Upper lobe of right lung (tissue), 1 donor: ENCODE results near the gene HCFC1R1. TPM values are rescaled to one million over a fixed set of nuclear protein-coding genes. Genes with fewer than 3 reads are reported as not detected.

Experiments
- ATAC-seq: fragments of 200-7000 bp; cut with Tn5 transposase; one replicate; pipeline ENCODE4 v1.9.1; 2020; ENCODE audit warnings: mild to moderate bottlenecking, moderate library complexity
- DNase-seq: peaks from one replicate; pipeline ENCODE4 v3.0.0-alpha.2; 2020
- H3K27ac ChIP-seq: fragments of 200-600 bp; one replicate; pipeline ENCODE4 v1.8.0; 2022
- H3K27me3 ChIP-seq: fragments of 200-600 bp; one replicate; pipeline ENCODE4 v1.8.0; 2022; ENCODE audit warnings: mild to moderate bottlenecking
- H3K36me3 ChIP-seq: fragments of 200-600 bp; one replicate; pipeline ENCODE4 v1.8.0; 2022
- H3K4me1 ChIP-seq: fragments of 200-600 bp; one replicate; pipeline ENCODE4 v1.8.0; 2022
- H3K4me3 ChIP-seq: fragments of 200-600 bp; one replicate; pipeline ENCODE4 v1.8.0; 2022; ENCODE audit warnings: mild to moderate bottlenecking
- H3K9me3 ChIP-seq: fragments of 200-600 bp; one replicate; pipeline ENCODE4 v1.8.0; 2022
- CTCF ChIP-seq: fragments of 200-600 bp; IDR thresholded peaks from one replicate; pipeline ENCODE4 v1.8.0; 2022; ENCODE audit warnings: antibody characterized with exemption
- intact Hi-C: fragments of 100-400 bp; cut with DNase I; formaldehyde crosslinking; loops from one replicate; pipeline ENCODE4 v1.11.0; 2022
- total RNA-seq: library from RNA; stranded (reverse); fragmentation: NEBNext Ultra II Directional; extraction: Animal tissue kit (Norgen Biotek cat#: 25700); gene quantifications from one replicate; pipeline ENCODE4 v1.2.1, GENCODE V29; 2021
- donor health status: DM: no; HTN: yes; CAD: no; lungs with severe emphysema.

Gene HCFC1R1
- total RNA-seq, 1 donor from 2014 or later, result 55.7 TPM

GRCh38 chr16:3022208-3022683, 1.5 kb downstream of the HCFC1R1 start:
- ATAC-seq (peak; percentile 45), DNase-seq (peak; percentile 94)
- Histone ChIP-seq H3K27me3 (peaks cover 11% of the 10 kb centered on the region), H3K4me1 (peaks cover 49% of the 10 kb centered on the region), H3K27ac (peak overlapping the region; percentile 91), H3K9me3 (no peaks in the 10 kb centered on the region), H3K4me3 (peak overlapping the region; percentile 68), H3K36me3 (peaks cover 13% of the 10 kb centered on the region)
- TF ChIP-seq CTCF, result no peak
- intact Hi-C loops, result no loop called here

GRCh38 chr16:3021449-3022207, 2.1 kb downstream of the HCFC1R1 start:
- H3K36me3 ChIP-seq, result peaks cover 7% of the 10 kb centered on the region
- peak overlapping the region; percentile 68 for H3K4me3 ChIP-seq
- peaks cover 12% of the 10 kb centered on the region for H3K27me3 ChIP-seq
- peak; percentile 93 for DNase-seq
- H3K4me1 ChIP-seq, result peaks cover 49% of the 10 kb centered on the region
- peak; percentile 32 for TF ChIP-seq CTCF
- peak overlapping the region; percentile 91 for H3K27ac ChIP-seq
- H3K9me3 ChIP-seq, result no peaks in the 10 kb centered on the region
- intact Hi-C loops, result no loop called here
- ATAC-seq, result peak; percentile 59

- peaks cover 49% of the 10 kb centered on the region for H3K4me1 ChIP-seq
These were observed 2.9 kb downstream of the HCFC1R1 start for GRCh38 chr16:3020604-3021448.

GRCh38 chr16:3020247-3020603, 3.5 kb downstream of the HCFC1R1 start, which contains the start of gene TNFRSF12A:
TNFRSF12A (plus strand) TSS chr16:3020368; CDS start chr16:3020398, 30 bp downstream.
- Histone ChIP-seq H3K9me3 (no peaks in the 10 kb centered on the region), H3K36me3 (no peaks in the 10 kb centered on the region), H3K4me1 (peaks cover 49% of the 10 kb centered on the region), H3K27me3 (peaks cover 12% of the 10 kb centered on the region), H3K27ac (peak within 1 kb of the TSS; percentile 91), H3K4me3 (peak within 1 kb of the TSS; percentile 68)
- TF ChIP-seq CTCF, result no peak
- intact Hi-C loops, result no loop called here
- ATAC-seq (peak; percentile 63), DNase-seq (peak; percentile 91)

More at GRCh38 chr16:3020604-3021448, 2.9 kb downstream of the HCFC1R1 start:
- Histone ChIP-seq H3K36me3 (no peaks in the 10 kb centered on the region), H3K4me3 (peak overlapping the region; percentile 68), H3K27ac (peak overlapping the region; percentile 91), H3K27me3 (peaks cover 12% of the 10 kb centered on the region), H3K9me3 (no peaks in the 10 kb centered on the region)
- peak; percentile 94 for DNase-seq
- no peak for TF ChIP-seq CTCF
- peak; percentile 64 for ATAC-seq
- intact Hi-C loops, result no loop called here

- peaks cover 45% of the 10 kb centered on the region for H3K4me1 ChIP-seq
- DNase-seq (no peak), ATAC-seq (no peak)
- no peak for TF ChIP-seq CTCF
- no peaks in the 10 kb centered on the region for H3K36me3 ChIP-seq
- H3K4me3 ChIP-seq, result peak overlapping the region; percentile 68
- H3K9me3 ChIP-seq, result no peaks in the 10 kb centered on the region
- peaks cover 12% of the 10 kb centered on the region for H3K27me3 ChIP-seq
- intact Hi-C loops, result no loop called here
- no peak overlapping the region for H3K27ac ChIP-seq
These were observed 4.0 kb downstream of the HCFC1R1 start for GRCh38 chr16:3019594-3020246.
